HG02885 (cell line): ENCODE data around the gene EEF1G.
"Not testable (repeated sequence)": the region's sequence is repeated elsewhere in the genome, so short reads cannot be mapped to it uniquely, and the experiment has no call there.

Experiments
- ATAC-seq: cut with Tn5 transposase; IDR thresholded peaks from one replicate; pipeline ENCODE4 v1.9.1; 2021; ENCODE audit warnings: mild to moderate bottlenecking; ENCODE audit not compliant: unreplicated experiment, poor library complexity

The EEF1G gene

DNA sequence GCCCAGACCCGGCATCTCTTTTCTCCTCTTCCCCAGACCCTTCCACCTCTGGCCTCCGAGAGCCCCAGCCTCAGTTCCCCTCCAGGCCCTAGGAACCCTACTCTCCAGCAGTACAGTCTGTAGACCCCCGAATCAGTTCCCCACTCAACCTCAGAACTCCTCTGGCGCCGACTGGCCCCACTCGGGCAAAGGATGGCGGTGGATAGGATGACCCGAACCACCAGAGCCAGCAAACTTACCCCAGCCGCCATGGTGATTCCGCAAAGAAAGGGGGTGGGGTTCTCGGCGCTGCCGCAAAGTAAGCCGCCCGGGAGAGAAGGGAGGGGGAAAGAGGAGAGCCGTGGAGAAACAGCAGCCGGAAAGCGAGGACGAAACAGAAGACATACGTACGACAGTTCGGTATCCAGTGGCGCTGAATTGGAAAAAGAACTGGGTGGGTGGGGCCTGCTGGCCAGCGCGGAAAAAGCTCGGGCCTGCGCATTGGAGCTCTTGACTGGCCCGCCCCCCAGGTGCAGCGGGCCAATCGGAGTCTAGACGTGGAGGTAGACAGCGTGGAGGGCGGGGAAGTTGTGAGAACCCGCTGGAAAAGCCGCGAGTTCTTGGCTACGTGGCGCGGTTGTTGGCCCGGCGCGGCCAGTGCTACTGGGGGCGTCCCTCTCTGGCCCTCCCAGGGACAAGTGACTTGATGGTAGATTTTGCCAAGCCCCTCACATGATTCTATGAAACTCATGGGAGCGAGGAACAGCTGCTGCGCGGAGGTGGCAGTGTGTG lies at the start of gene EEF1G:
Gene EEF1G (minus strand): TSS at position 300 of the 771 bp plus-strand sequence. CDS start 49 bp downstream, at position 251.
- ATAC-seq, result peak; percentile 91

DNA sequence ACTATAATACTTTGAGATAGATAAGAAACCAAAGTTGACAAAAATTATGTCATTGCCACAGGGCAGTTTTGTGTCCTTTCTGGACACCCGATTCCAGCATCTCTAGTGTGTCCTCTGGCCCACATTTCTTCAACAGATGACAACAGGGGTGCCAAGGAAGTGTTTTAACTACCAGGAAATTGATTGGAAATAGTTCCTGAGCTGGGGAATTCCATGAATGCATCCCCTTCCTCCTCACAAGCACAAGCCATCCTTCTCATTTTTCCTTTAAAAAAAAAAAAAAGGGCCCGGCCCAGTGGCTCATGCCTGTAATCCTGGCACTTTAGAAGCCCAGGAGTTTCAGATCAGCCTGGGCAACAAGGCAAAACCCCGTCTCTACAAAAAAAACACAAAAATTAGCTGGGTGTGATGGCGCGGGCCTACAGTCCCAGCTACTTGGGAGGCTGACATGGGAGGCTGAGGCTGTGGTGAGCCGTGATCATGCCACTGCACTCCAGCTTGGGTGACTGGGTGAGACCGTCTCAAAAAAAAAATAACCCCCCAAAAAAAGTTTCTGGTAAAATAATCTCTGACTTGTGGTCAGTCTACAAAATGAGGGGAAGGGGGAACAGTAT lies 48.9 kb upstream of the EEF1G start:
- no peak for ATAC-seq

- ATAC-seq, result peak; percentile 93
Observed at GRCh38 chr11:62621567-62622470, 48.1 kb upstream of the EEF1G start, which contains the start of gene B3GAT3. Gene B3GAT3, minus strand, starts transcription at chr11:62621986. Its CDS starts 39 bp downstream, at chr11:62621947.

DNA sequence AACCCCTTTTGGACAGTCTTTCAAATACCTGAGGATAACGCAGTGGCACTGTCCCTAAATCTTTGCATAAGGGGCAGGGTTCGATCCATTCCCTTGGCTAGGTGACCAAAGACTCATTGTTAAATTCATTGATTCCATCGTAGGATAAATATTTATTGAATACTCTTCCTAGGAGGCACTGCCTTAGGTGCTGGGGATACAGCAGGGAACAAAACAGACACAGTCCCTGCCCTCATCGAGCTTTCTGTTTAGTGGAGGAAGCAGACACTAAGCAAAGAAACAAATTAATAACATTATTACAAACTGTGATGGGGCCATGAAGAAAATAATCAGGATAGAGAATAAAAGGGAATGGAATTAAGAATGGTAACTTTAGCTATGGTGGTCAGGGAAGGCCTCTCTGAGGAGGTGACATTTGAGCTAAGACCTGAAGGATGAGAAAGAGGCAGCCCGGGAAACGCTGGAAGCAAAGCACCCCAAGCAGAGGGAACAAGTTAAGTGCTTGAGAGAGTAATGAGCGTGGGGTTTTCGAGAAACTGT lies 47.4 kb upstream of the EEF1G start:
- ATAC-seq, result no peak

GRCh38 chr11:62616957-62617356 lies 43.3 kb upstream of the EEF1G start:
- not testable (repeated sequence) for ATAC-seq

DNA sequence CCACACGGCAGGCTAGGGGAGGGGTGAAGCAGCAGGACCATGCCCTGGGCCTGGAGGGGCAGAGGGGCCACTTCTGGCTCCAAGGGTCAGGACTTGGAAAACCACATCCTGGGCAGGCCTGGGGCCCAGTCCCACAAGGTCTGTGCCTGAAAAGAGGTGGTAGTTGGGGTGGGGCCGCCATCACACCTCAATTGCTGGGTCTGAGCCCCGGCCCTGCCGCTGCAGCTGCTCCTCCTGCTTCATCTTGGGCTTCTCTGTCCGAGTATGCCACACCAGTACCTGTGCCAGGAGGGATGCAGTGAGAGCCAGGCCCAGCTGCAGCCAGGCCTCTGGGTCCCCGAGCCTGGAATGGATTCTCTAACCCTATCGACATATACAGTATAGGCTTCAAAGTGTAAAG lies 41.8 kb upstream of the EEF1G start:
- ATAC-seq, result no peak

DNA sequence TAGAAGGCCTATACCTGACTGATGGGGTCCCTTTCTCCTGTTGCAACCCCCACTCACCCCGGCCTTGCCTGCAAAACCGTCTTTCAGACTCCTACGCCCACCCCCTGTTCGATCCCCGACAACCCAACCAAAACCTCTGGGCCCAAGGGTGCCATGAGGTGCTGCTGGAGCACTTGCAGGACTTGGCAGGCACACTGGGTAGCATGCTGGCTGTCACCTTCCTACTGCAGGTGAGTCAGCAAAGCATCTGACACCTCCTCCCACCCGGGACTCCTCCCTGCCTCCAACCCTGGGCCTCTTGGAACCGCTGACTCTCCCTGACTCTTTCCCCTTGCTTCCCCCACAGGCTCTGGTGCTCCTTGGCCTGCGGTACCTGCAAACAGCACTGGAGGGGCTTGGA lies 40.6 kb upstream of the EEF1G start:
- ATAC-seq, result no peak

- no peak for ATAC-seq
Observed at GRCh38 chr11:62613291-62613778, 39.6 kb upstream of the EEF1G start.

DNA sequence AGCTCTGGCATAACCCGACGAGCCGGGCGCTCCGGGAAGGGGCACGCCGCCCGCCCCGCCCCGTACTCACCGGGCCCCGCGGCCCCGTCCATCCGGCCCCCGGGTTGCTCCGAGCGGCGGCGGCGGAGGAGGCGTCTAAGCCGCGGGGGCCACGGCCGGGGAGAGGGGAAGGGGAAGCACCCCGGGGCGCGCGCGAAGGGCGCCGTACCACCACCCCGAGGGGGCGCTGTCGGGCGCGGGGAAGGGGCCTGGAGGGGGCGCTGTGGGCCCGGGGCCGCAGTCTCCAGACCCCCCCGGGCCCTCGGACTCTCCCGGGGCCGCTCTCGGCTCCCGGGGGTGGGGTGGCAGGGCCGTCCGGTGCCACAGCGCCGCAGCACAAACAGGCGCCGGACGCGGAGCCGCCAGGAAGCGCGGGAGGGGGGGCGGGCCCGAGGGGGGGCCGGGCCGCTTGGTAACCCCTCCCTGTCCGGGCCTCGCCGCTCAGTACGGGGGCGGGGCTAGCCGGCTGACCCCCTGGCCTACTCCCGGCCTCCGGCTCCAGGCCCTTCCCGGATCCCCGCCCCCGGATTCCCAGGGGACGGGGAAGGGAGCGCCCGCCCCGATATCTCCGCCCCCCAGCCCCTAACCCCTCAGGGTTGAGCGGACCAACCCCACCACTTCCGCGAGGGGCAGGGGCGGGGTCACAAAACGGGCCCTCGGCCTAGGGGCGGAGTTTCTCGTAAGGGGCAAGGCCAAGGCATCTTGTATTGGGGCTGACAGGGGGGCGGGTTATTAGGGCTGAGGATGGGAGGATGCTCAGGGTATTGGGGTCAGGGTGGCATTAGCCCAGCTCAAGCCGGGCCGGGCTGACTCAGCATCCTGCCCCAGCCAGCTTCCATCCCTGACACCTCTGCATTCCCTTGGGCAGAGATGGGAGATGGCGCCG lies 38.9 kb upstream of the EEF1G start, which contains the start of the genes EML3 and ROM1:
Gene EML3 (minus strand): TSS at position 410 of the 925 bp plus-strand sequence. CDS start 318 bp downstream, at position 92.
Gene ROM1 (plus strand): TSS at position 892 of the 925 bp plus-strand sequence. CDS start 25 bp downstream, at position 917.
- ATAC-seq, result peak; percentile 80

DNA sequence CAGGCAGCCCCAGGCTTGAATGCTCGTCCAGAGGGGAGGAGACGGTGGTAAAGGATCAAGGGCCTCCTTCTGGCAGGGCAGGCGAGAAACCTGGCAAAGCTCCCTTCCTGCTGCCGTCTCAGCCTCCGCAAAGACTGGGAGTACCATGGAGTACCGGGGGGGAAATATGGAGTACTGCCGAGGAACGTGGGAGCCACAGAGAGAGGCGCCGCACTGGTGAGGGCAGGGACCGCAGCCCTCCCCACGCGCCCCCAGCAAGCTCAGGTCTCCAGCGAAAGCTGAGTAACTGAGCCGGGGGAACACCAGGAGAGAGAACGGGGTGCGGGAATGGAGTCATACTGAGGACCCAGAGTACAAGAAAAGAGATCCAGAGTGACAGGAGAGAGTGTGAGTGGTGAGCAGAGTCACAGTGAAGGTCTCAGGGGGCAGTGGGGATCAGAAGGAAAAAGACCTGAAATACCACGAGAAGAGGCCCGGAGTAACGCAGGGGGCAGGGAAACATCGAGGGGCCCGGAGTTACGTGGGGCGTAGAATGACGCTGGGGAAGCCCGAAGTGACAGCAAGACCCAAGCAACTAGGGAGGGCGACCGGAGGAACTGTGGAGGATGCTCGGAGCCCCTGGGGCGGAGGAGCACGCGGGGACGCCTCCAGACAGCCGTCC lies 38.1 kb upstream of the EEF1G start:
- ATAC-seq, result peak; percentile 25

- no peak for ATAC-seq
Observed at GRCh38 chr11:62610814-62611704, 37.4 kb upstream of the EEF1G start.

- ATAC-seq, result no peak
Observed at GRCh38 chr11:62610403-62610802, 36.7 kb upstream of the EEF1G start.

GRCh38 chr11:62608776-62609175 lies 35.1 kb upstream of the EEF1G start:
- no peak for ATAC-seq

DNA sequence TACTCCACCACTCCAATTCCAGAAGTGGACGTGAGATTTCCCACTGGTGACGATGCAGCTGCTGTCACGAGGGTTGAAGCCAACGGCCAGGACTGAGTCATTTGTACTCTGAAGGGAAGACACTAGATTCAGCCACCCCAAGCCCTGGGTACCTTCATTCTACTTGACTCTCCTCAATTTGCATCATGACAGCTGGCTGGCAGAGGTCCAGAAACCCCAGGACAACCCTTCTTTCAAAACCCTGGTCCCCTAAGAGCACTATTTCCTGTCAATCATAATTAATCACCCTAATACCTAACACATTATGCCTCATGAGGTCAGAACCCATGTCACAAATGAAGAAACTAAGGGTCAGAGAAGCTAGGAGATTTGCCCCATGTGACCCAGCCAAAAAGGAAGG lies 34.0 kb upstream of the EEF1G start:
- no peak for ATAC-seq

- no peak for ATAC-seq
Observed at GRCh38 chr11:62605902-62606301, 32.2 kb upstream of the EEF1G start.

DNA sequence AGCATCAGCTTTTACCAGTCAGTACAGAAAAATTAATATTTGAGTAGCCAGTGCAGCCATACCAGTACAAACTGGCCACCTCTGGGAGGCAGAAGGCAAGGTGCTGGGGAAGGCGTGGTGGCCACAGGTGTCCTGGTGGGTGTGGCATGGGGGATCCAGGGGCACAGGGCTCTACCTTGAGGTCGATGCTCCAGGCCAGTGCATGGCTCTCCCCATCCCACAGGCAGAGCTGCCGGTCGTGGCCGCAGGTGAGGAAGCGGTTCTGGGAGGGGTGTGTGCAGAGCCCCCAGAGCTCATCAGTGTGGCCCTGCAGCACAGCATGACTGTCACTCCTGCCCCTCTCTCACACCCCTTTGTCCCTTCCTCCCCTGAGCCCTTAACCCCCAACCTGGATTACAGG lies 31.8 kb upstream of the EEF1G start:
- no peak for ATAC-seq

GRCh38 chr11:62604460-62605120 lies 30.9 kb upstream of the EEF1G start:
- no peak for ATAC-seq
